PC-9 (cell line): ENCODE data around the gene CNGA1.

ENCODE experiments used
- CTCF ChIP-seq: fragments of 200-600 bp; sonication (generic); conservative IDR thresholded peaks from 2 replicates; pipeline ENCODE4 v1.6.1; 2017; ENCODE audit warnings: mixed run types, antibody characterized with exemption, mild to moderate bottlenecking, moderate library complexity
- EZH2 ChIP-seq: fragments of 200-600 bp; sonication (generic); IDR thresholded peaks from 2 replicates; pipeline ENCODE4 v1.8.0; 2017; ENCODE audit warnings: antibody characterized with exemption, low read depth

GRCh38 chr4:47972721-47973120 is 43.8 kb downstream of the CNGA1 start:
- TF ChIP-seq CTCF (no peak), EZH2 (no peak)
